IPS-18a (cell line): ENCODE data around the gene PLA2R1.

Experiments used
- H3K27ac ChIP-seq: one replicate; pipeline ENCODE4 v1.5.1; 2013; ENCODE audit warnings: low read length
- H3K27me3 ChIP-seq: one replicate; pipeline ENCODE4 v1.6.1; 2013; ENCODE audit warnings: mild to moderate bottlenecking, low read length; ENCODE audit not compliant: control insufficient read depth, insufficient read depth
- H3K36me3 ChIP-seq: one replicate; pipeline ENCODE4 v1.6.1; 2013; ENCODE audit warnings: low read depth, low read length; ENCODE audit not compliant: control insufficient read depth
- H3K4me1 ChIP-seq: one replicate; pipeline ENCODE4 v1.6.1; 2013; ENCODE audit warnings: low read depth, low read length; ENCODE audit not compliant: control insufficient read depth
- H3K4me3 ChIP-seq: one replicate; pipeline ENCODE4 v1.5.1; 2013; ENCODE audit warnings: low read length
- H3K9ac ChIP-seq: one replicate; pipeline ENCODE4 v1.6.1; 2013; ENCODE audit warnings: mild to moderate bottlenecking, low read length, moderate library complexity
- H3K9me3 ChIP-seq: one replicate; pipeline ENCODE4 v1.6.1; 2013; ENCODE audit warnings: low read depth, low read length; ENCODE audit not compliant: control insufficient read depth

PLA2R1 gene

DNA sequence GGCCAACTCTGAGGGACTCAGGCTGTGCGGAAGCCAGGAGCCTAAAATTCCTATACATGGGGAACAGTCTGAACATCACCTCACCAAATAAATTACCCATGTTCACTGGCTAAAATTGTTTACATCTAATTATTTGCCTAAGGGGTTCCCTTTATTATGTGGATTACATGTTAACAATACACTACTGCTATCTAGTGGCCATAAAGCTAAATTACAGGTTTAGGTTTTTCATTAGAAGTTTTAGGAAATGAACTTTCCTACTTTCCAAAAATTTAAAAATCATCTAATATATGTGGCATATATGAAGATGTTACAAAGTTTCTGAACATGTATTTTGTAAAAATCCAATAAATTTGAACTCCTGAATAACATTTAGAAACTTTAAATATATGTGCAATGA lies 40.3 kb downstream of the PLA2R1 start:
- Histone ChIP-seq H3K9me3 (no peaks in the 10 kb centered on the region), H3K4me3 (no peak overlapping the region), H3K4me1 (no peaks in the 10 kb centered on the region), H3K9ac (no peak overlapping the region), H3K36me3 (no peaks in the 10 kb centered on the region), H3K27ac (no peak overlapping the region), H3K27me3 (no peaks in the 10 kb centered on the region)

- H3K4me3 ChIP-seq, result no peak overlapping the region
- H3K9ac ChIP-seq, result no peak overlapping the region
- H3K4me1 ChIP-seq, result no peaks in the 10 kb centered on the region
- no peaks in the 10 kb centered on the region for H3K9me3 ChIP-seq
- no peaks in the 10 kb centered on the region for H3K36me3 ChIP-seq
- no peak overlapping the region for H3K27ac ChIP-seq
- H3K27me3 ChIP-seq, result no peaks in the 10 kb centered on the region
Measured at GRCh38 chr2:160019374-160020090, 42.9 kb downstream of the PLA2R1 start.

DNA sequence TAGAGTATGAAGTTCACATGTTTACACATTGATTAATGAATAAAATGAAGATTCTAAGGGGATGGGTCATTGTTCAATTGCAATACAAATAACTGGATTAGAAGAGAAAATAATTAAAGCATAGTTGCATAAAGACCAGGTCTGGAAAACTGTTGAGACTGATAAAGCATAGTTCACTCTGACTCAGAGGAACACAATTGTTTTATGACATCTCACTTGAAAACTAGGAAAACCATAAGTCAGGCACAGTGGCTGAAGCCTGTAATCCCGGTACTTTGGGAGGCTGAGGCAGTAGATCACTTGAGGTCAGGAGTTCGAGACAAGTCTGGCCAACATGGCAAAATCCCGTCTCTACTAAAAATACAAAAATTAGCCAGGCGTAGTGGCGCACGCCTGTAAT lies 46.7 kb downstream of the PLA2R1 start:
- Histone ChIP-seq H3K36me3 (no peaks in the 10 kb centered on the region), H3K27ac (no peak overlapping the region), H3K27me3 (no peaks in the 10 kb centered on the region), H3K9ac (no peak overlapping the region), H3K9me3 (no peaks in the 10 kb centered on the region), H3K4me3 (no peak overlapping the region), H3K4me1 (no peaks in the 10 kb centered on the region)

DNA sequence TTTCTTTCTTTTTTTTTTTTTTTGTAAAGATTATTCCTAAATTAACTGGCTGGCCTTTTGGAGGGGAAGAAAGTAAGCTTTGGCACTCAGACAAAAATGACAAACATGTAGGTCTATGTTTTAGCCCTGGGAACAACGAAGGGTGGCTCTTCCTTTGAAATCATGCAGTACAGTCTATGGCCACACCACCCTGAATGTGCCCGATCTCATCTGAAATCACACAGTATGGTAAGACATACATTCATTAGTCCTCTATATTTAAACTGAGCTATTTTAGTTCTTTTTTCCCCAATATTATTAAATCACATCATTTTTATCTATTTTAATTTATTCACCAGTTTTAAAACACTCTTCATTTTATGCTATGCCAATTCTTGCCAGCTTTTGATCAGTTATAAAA lies 48.2 kb downstream of the PLA2R1 start:
- Histone ChIP-seq H3K4me1 (no peaks in the 10 kb centered on the region), H3K36me3 (no peaks in the 10 kb centered on the region), H3K4me3 (no peak overlapping the region), H3K9me3 (no peaks in the 10 kb centered on the region), H3K27me3 (no peaks in the 10 kb centered on the region), H3K27ac (no peak overlapping the region), H3K9ac (no peak overlapping the region)

- Histone ChIP-seq H3K27ac (no peak overlapping the region), H3K4me3 (no peak overlapping the region), H3K9me3 (no peaks in the 10 kb centered on the region), H3K36me3 (no peaks in the 10 kb centered on the region), H3K4me1 (no peaks in the 10 kb centered on the region), H3K27me3 (no peaks in the 10 kb centered on the region), H3K9ac (no peak overlapping the region)
Measured at GRCh38 chr2:160010361-160011145, 51.9 kb downstream of the PLA2R1 start.

GRCh38 chr2:160007111-160007510 lies 55.3 kb downstream of the PLA2R1 start:
- Histone ChIP-seq H3K27me3 (no peaks in the 10 kb centered on the region), H3K9me3 (no peaks in the 10 kb centered on the region), H3K4me1 (no peaks in the 10 kb centered on the region), H3K4me3 (no peak overlapping the region), H3K9ac (no peak overlapping the region), H3K27ac (no peak overlapping the region), H3K36me3 (no peaks in the 10 kb centered on the region)

DNA sequence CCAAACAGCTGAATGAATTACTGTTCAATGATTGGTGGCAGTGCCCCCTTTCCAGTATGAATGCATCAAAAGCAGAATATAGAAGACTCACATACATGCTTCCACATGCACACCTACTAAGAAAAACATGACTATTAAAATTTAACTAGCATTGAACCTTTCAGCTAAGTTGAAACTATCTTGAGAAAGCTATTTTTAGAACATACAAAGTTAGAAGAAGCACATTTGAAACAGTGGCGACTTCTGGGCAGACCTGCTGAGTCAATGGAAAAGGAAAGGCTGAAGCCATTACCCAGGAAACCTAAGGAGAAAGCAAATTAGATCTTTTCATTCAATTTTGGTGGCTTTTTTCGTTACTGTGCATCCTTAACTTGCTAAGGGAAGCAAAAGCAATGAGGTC lies 55.9 kb downstream of the PLA2R1 start:
- H3K9ac ChIP-seq, result no peak overlapping the region
- H3K4me1 ChIP-seq, result no peaks in the 10 kb centered on the region
- no peak overlapping the region for H3K4me3 ChIP-seq
- H3K9me3 ChIP-seq, result no peaks in the 10 kb centered on the region
- no peak overlapping the region for H3K27ac ChIP-seq
- no peaks in the 10 kb centered on the region for H3K27me3 ChIP-seq
- H3K36me3 ChIP-seq, result no peaks in the 10 kb centered on the region

DNA sequence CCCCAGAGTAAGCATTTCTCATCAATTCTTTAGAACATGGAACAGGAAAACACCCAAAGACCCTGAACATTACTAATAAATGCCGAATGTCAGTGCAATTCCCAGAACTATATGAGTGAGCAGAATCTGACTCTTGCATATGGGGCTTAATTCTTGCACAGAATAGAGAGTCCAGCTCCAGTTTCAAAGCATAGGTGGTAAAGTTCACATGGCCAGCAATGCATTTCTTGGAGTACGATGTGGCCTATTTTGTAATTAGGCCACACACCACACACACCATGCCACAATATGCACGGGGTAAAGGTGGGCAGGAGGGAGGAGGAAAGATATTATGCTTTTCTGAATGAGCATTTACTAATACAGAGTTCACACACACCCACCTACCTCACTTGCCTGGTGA lies 56.5 kb downstream of the PLA2R1 start:
- H3K27me3 ChIP-seq, result no peaks in the 10 kb centered on the region
- no peaks in the 10 kb centered on the region for H3K36me3 ChIP-seq
- no peaks in the 10 kb centered on the region for H3K4me1 ChIP-seq
- no peak overlapping the region for H3K4me3 ChIP-seq
- H3K9me3 ChIP-seq, result no peaks in the 10 kb centered on the region
- no peak overlapping the region for H3K9ac ChIP-seq
- no peak overlapping the region for H3K27ac ChIP-seq

DNA sequence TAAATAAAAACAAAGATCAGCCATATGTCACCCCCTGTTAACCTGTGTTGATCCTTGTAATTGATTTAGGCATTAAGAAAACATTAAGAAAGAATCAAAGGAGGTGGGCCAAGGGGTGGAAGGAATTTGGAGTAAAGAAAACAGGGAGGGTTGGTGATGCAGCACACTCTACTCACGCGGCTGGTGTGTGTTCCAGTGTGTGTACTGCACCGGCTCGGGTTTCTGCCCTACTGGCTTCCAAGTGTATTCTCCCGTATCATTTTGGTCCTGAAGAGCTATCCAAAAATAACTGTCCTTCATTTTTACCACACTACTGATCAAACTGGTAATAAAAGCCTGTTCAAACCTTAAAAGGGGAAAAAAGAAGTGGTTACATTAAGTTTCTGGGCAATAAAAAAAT lies 56.9 kb downstream of the PLA2R1 start:
- H3K9me3 ChIP-seq, result no peaks in the 10 kb centered on the region
- no peak overlapping the region for H3K27ac ChIP-seq
- H3K4me3 ChIP-seq, result no peak overlapping the region
- H3K9ac ChIP-seq, result no peak overlapping the region
- no peaks in the 10 kb centered on the region for H3K4me1 ChIP-seq
- no peaks in the 10 kb centered on the region for H3K27me3 ChIP-seq
- H3K36me3 ChIP-seq, result no peaks in the 10 kb centered on the region

- H3K4me1 ChIP-seq, result peaks cover 4% of the 10 kb centered on the region
- H3K9ac ChIP-seq, result no peak overlapping the region
- H3K27me3 ChIP-seq, result no peaks in the 10 kb centered on the region
- no peak overlapping the region for H3K4me3 ChIP-seq
- no peak overlapping the region for H3K27ac ChIP-seq
- H3K36me3 ChIP-seq, result no peaks in the 10 kb centered on the region
- no peaks in the 10 kb centered on the region for H3K9me3 ChIP-seq
Measured at GRCh38 chr2:159998961-159999360, 63.5 kb downstream of the PLA2R1 start.

GRCh38 chr2:159998243-159998642 lies 64.2 kb downstream of the PLA2R1 start:
- no peak overlapping the region for H3K27ac ChIP-seq
- H3K4me1 ChIP-seq, result peaks cover 4% of the 10 kb centered on the region
- H3K9ac ChIP-seq, result no peak overlapping the region
- H3K36me3 ChIP-seq, result no peaks in the 10 kb centered on the region
- no peaks in the 10 kb centered on the region for H3K27me3 ChIP-seq
- no peaks in the 10 kb centered on the region for H3K9me3 ChIP-seq
- no peak overlapping the region for H3K4me3 ChIP-seq
